IMR-90 (cell line): ENCODE results near the gene C8A. TPM values are rescaled to one million over a fixed set of nuclear protein-coding genes. Genes with fewer than 3 reads are reported as not detected.

Experiments
- ATAC-seq: fragments of 200-7000 bp; cut with Tn5 transposase; 2 replicates; pipeline ENCODE4 v1.9.1; 2020; ENCODE audit warnings: low read depth, mild to moderate bottlenecking, moderate library complexity
- BruUV-seq: library from RNA; stranded (reverse); fragments of 400-500 nt; replicated peaks from 2 replicates; lab custom pipeline; 2021; lab: Mats Ljungman, UMichigan
- CTCF ChIA-PET: fragments of 300-600 bp; formaldehyde crosslinking; extraction: SDS; loops from one replicate; lab custom pipeline; 2021; ENCODE audit warnings: antibody characterized with exemption; lab: Yijun Ruan, JAX
- POLR2A ChIA-PET: fragments of 300-600 bp; sonication (Branson Sonifier 250); formaldehyde crosslinking; loops from one replicate; lab custom pipeline; 2022; ENCODE audit warnings: antibody characterized with exemption; ENCODE audit not compliant: unreplicated experiment; lab: Charles Lee
- DNase-seq: peaks from one replicate; pipeline ENCODE4 v3.0.0; 2013
- H2AFZ ChIP-seq: replicated peaks from 2 replicates; pipeline ENCODE3; 2013; ENCODE audit warnings: low read length, mild to moderate bottlenecking; ENCODE audit not compliant: poor library complexity
- H2AK5ac ChIP-seq: 2 replicates; pipeline ENCODE4 v1.6.1; 2013; ENCODE audit warnings: low read depth, low read length, inconsistent platforms
- H2AK9ac ChIP-seq: replicated peaks from 2 replicates; pipeline ENCODE3; 2013; ENCODE audit warnings: mild to moderate bottlenecking, low read depth, low read length, moderate library complexity; ENCODE audit not compliant: poor library complexity
- H2BK120ac ChIP-seq: 2 replicates; pipeline ENCODE4 v1.6.1; 2013; ENCODE audit warnings: low read depth, low read length, inconsistent platforms
- H2BK15ac ChIP-seq: 3 replicates; pipeline ENCODE4 v1.6.1; 2013; ENCODE audit warnings: low read depth, low read length, inconsistent platforms
- H2BK20ac ChIP-seq: 2 replicates; pipeline ENCODE4 v1.6.1; 2013; ENCODE audit warnings: low read depth, mild to moderate bottlenecking, inconsistent platforms, low read length, moderate library complexity
- H2BK5ac ChIP-seq: 2 replicates; pipeline ENCODE4 v1.6.1; 2013; ENCODE audit warnings: mild to moderate bottlenecking, low read depth, low read length, inconsistent platforms; ENCODE audit not compliant: poor library complexity, severe bottlenecking
- H3K14ac ChIP-seq: replicated peaks from 2 replicates; pipeline ENCODE4 v1.6.1; 2013; ENCODE audit warnings: low read depth, low read length, inconsistent platforms
- H3K18ac ChIP-seq: 2 replicates; pipeline ENCODE4 v1.6.1; 2013; ENCODE audit warnings: low read depth, low read length, control low read depth
- H3K23ac ChIP-seq: 2 replicates; pipeline ENCODE4 v1.6.1; 2013; ENCODE audit warnings: low read depth, low read length, inconsistent platforms
- H3K27ac ChIP-seq: 2 replicates; pipeline ENCODE4 v1.5.1; 2013; ENCODE audit warnings: mild to moderate bottlenecking, control low read depth, low read length; ENCODE audit not compliant: insufficient read depth
- H3K27me3 ChIP-seq: 2 replicates; pipeline ENCODE4 v1.6.1; 2013; ENCODE audit warnings: low read length; ENCODE audit not compliant: control insufficient read depth, insufficient read depth
- H3K36me3 ChIP-seq: 2 replicates; pipeline ENCODE4 v1.6.1; 2013; ENCODE audit warnings: low read length, mixed read lengths; ENCODE audit not compliant: control insufficient read depth, insufficient read depth
- H3K4ac ChIP-seq: 2 replicates; pipeline ENCODE4 v1.6.1; 2013; ENCODE audit warnings: low read depth, low read length, inconsistent platforms
- H3K4me1 ChIP-seq: 2 replicates; pipeline ENCODE4 v1.6.1; 2013; ENCODE audit warnings: low read length, mixed read lengths; ENCODE audit not compliant: control insufficient read depth, insufficient read depth
- H3K4me2 ChIP-seq: 2 replicates; pipeline ENCODE4 v1.6.1; 2013; ENCODE audit warnings: low read depth, mild to moderate bottlenecking, control low read depth, low read length, moderate library complexity
- H3K4me3 ChIP-seq: 2 replicates; pipeline ENCODE4 v1.5.1; 2013; ENCODE audit warnings: low read depth, mild to moderate bottlenecking, control low read depth, low read length, moderate library complexity; ENCODE audit not compliant: insufficient read depth
- H3K56ac ChIP-seq: 2 replicates; pipeline ENCODE4 v1.6.1; 2013; ENCODE audit warnings: low read length, inconsistent platforms; ENCODE audit not compliant: insufficient read depth; ENCODE audit errors: extremely low read depth
- H3K79me1 ChIP-seq, 2 experiments: 2 replicates each; pipeline ENCODE4 v1.6.1; 2013; ENCODE audit warnings: low read length in 2 of 2, inconsistent platforms in 1 of 2, low read depth in 1 of 2
- H3K9ac ChIP-seq: 2 replicates; pipeline ENCODE4 v1.6.1; 2013; ENCODE audit warnings: low read depth, low read length, control low read depth
- H3K9me1 ChIP-seq: 2 replicates; pipeline ENCODE4 v1.6.1; 2013; ENCODE audit warnings: low read length, inconsistent platforms; ENCODE audit not compliant: insufficient read depth
- H3K9me3 ChIP-seq: 2 replicates; pipeline ENCODE4 v1.6.1; 2013; ENCODE audit warnings: low read length; ENCODE audit not compliant: control insufficient read depth, insufficient read depth
- H4K20me1 ChIP-seq: 2 replicates; pipeline ENCODE4 v1.6.1; 2013; ENCODE audit warnings: low read length, inconsistent platforms; ENCODE audit not compliant: insufficient read depth
- H4K5ac ChIP-seq: 2 replicates; pipeline ENCODE4 v1.6.1; 2013; ENCODE audit warnings: mild to moderate bottlenecking, low read depth, low read length, control low read depth
- H4K8ac ChIP-seq, 2 experiments: 2 replicates each; pipeline ENCODE4 v1.6.1; 2013; ENCODE audit warnings: low read depth in 2 of 2, low read length in 2 of 2, control low read depth in 1 of 2, inconsistent platforms in 1 of 2
- H4K91ac ChIP-seq: 2 replicates; pipeline ENCODE4 v1.6.1; 2013; ENCODE audit warnings: low read depth, low read length, inconsistent platforms; ENCODE audit not compliant: insufficient read depth
- BHLHE40 ChIP-seq: fragments of 150-350 bp; IDR thresholded peaks from 2 replicates; pipeline ENCODE4 v1.6.1; 2016; ENCODE audit warnings: mild to moderate bottlenecking, low read depth, low read length
- CEBPB ChIP-seq: IDR thresholded peaks from 2 replicates; pipeline ENCODE4 v1.6.1; 2012; ENCODE audit warnings: low read depth, low read length, improper control_type of control experiment
- CHD1 ChIP-seq: IDR thresholded peaks from 2 replicates; pipeline ENCODE4 v1.6.1; 2012; ENCODE audit warnings: low read depth, low read length, improper control_type of control experiment
- CTCF ChIP-seq: conservative IDR thresholded peaks from 2 replicates; pipeline ENCODE4 v1.5.1; 2012; ENCODE audit warnings: mild to moderate bottlenecking, low read depth, low read length, improper control_type of control experiment
- ELK1 ChIP-seq: fragments of 150-350 bp; IDR thresholded peaks from 2 replicates; pipeline ENCODE4 v1.6.1; 2016; ENCODE audit warnings: low read depth, mild to moderate bottlenecking, low read length, moderate library complexity, borderline replicate concordance
- MAFK ChIP-seq: IDR thresholded peaks from 2 replicates; pipeline ENCODE4 v1.6.1; 2012; ENCODE audit warnings: low read depth, low read length, improper control_type of control experiment
- MXI1 ChIP-seq: IDR thresholded peaks from 2 replicates; pipeline ENCODE4 v1.6.1; 2012; ENCODE audit warnings: low read depth, mild to moderate bottlenecking, low read length, moderate library complexity, borderline replicate concordance
- NFE2L2 ChIP-seq: fragments of 150-350 bp; IDR thresholded peaks from 2 replicates; pipeline ENCODE4 v1.6.1; 2016; ENCODE audit warnings: low read depth, mild to moderate bottlenecking, low read length
- RCOR1 ChIP-seq: IDR thresholded peaks from 2 replicates; pipeline ENCODE4 v1.6.1; 2012; ENCODE audit warnings: mild to moderate bottlenecking, low read length, improper control_type of control experiment; ENCODE audit not compliant: insufficient replicate concordance
- SMC3 ChIP-seq: fragments of 150-350 bp; IDR thresholded peaks from 2 replicates; pipeline ENCODE4 v1.6.1; 2016; ENCODE audit warnings: low read depth, mild to moderate bottlenecking, antibody characterized with exemption, low read length, moderate library complexity
- USF2 ChIP-seq: fragments of 150-350 bp; IDR thresholded peaks from 2 replicates; pipeline ENCODE4 v1.6.1; 2017; ENCODE audit warnings: mild to moderate bottlenecking, antibody characterized with exemption, low read length, low read depth
- WGBS, 2 experiments: methylation state at CpG; one replicate each; pipeline versions ENCODE4 v1.1.5 to v1.1.7; 2013; ENCODE audit warnings: missing lambda C conversion rate in 2 of 2; ENCODE audit not compliant: insufficient read length in 1 of 2; ENCODE audit errors: extremely low coverage in 2 of 2; 5-methylcytosine and 5-hydroxymethylcytosine counted together
- dilution Hi-C: fragments of 300-500 bp; cut with HindIII; formaldehyde crosslinking; loops from one replicate; pipeline ENCODE4 v1.14.3; 2018; ENCODE audit warnings: low sequenced_read_pairs; ENCODE audit not compliant: unreplicated experiment
- in situ Hi-C: fragments of 300-500 bp; cut with MboI; formaldehyde crosslinking; loops from 3 replicates; pipeline ENCODE4 v1.14.3; 2019; ENCODE audit warnings: low sequenced_read_pairs, inconsistent platforms, mixed read lengths
- intact Hi-C: fragments of 100-400 bp; cut with micrococcal nuclease; formaldehyde crosslinking; loops from 2 replicates; pipeline ENCODE4 v1.10.0; 2022
- polyA plus RNA-seq, 3 experiments: library from polyadenylated mRNA; depleted of rRNA; stranded (reverse); fragments of >200 nt; gene quantifications; 2 replicates each; pipeline ENCODE4 v1.2.3, GENCODE V29; 2012; ENCODE audit warnings: low replicate concordance in 1 of 3
- total RNA-seq: library from RNA; depleted of rRNA; stranded (reverse); fragments of >200 nt; gene quantifications from 2 replicates; pipeline ENCODE4 v1.2.3, GENCODE V29; 2012

Gene C8A
- total and polyA plus RNA-seq, 2 of the 4 experiments (the other 2 are of a cell fraction): not detected

GRCh38 chr1:56933606-56934005 is 79.0 kb downstream of the C8A start:
- Histone ChIP-seq H3K4me3 (no peak overlapping the region), H3K9me3 (no peaks in the 10 kb centered on the region), H3K9ac (no peak overlapping the region), H2BK15ac (no peak overlapping the region), H4K5ac (no peak overlapping the region), H3K79me1 (no peaks in the 10 kb centered on the region), H3K36me3 (no peaks in the 10 kb centered on the region), H2BK5ac (no peak overlapping the region), H4K20me1 (no peaks in the 10 kb centered on the region), H3K9me1 (no peaks in the 10 kb centered on the region), H3K4ac (no peak overlapping the region), H3K4me1 (no peaks in the 10 kb centered on the region; the same call in 1 of the 2 replicates), H2BK20ac (no peak overlapping the region), H3K56ac (no peak overlapping the region), H2AFZ (no peak overlapping the region), H2AK5ac (no peak overlapping the region), H2BK120ac (no peak overlapping the region), H3K4me2 (no peak overlapping the region), H4K91ac (no peak overlapping the region), H2AK9ac (no peak overlapping the region), H3K27me3 (peaks cover 2% of the 10 kb centered on the region; the same call in 1 of the 2 replicates), H3K27ac (no peak overlapping the region), H3K23ac (no peak overlapping the region), H3K18ac (no peak overlapping the region), H3K14ac (no peak overlapping the region), H4K8ac (no peak overlapping the region)
- ChIA-PET CTCF (no interaction called here), POLR2A (interaction anchor here (1.0 kb wide), 1 partner anchor 15 kb away, joined by 3 read pairs; no protein-coding TSS in a partner anchor)
- in situ Hi-C loops: no loop called here
- WGBS, 2 experiments: no CpG with 5 or more reads among the region's 2 CpGs
- ATAC-seq: no peak
- dilution Hi-C loops: no loop called here
- TF ChIP-seq USF2: no peak
- no peak for TF ChIP-seq RCOR1
- no peak for TF ChIP-seq NFE2L2
- no peak for TF ChIP-seq SMC3
- no peak for TF ChIP-seq CEBPB
- no peak for TF ChIP-seq MAFK
- no peak for TF ChIP-seq MXI1
- no peak for TF ChIP-seq CHD1
- no peak for TF ChIP-seq CTCF
- TF ChIP-seq ELK1: no peak
- no peak for TF ChIP-seq BHLHE40
- BruUV-seq: no TSS peak
- intact Hi-C loops: no loop called here
- no peak for DNase-seq
